Endodermal cell (in vitro differentiated cells): ENCODE data around the gene MLH1. TPM values are rescaled to one million over a fixed set of nuclear protein-coding genes. Genes with fewer than 3 reads are reported as not detected.

ENCODE experiments used
- DNase-seq: peaks from one replicate; pipeline ENCODE4 v3.0.0-alpha.2; 2017
- H3K27ac ChIP-seq: 2 replicates; pipeline ENCODE4 v1.5.1; 2013; ENCODE audit warnings: mild to moderate bottlenecking, low read depth, low read length, moderate library complexity
- H3K27me3 ChIP-seq: 2 replicates; pipeline ENCODE4 v1.6.1; 2013; ENCODE audit warnings: mild to moderate bottlenecking, low read length, moderate library complexity; ENCODE audit not compliant: insufficient read depth, control insufficient read depth, poor library complexity, severe bottlenecking
- H3K36me3 ChIP-seq: 2 replicates; pipeline ENCODE4 v1.7.0; 2013; ENCODE audit warnings: mild to moderate bottlenecking, low read length, moderate library complexity; ENCODE audit not compliant: control insufficient read depth, insufficient read depth
- H3K4me1 ChIP-seq: one replicate; pipeline ENCODE4 v1.7.0; 2013; ENCODE audit warnings: low read length; ENCODE audit not compliant: control insufficient read depth, insufficient read depth
- H3K4me3 ChIP-seq: 2 replicates; pipeline ENCODE4 v1.5.1; 2013; ENCODE audit warnings: mild to moderate bottlenecking, low read length, moderate library complexity
- H3K9ac ChIP-seq: 2 replicates; pipeline ENCODE4 v1.6.1; 2013; ENCODE audit warnings: mild to moderate bottlenecking, low read length, moderate library complexity; ENCODE audit not compliant: poor library complexity, severe bottlenecking; ENCODE audit errors: extremely low read depth
- H3K9me3 ChIP-seq: 2 replicates; pipeline ENCODE4 v1.6.1; 2013; ENCODE audit warnings: mild to moderate bottlenecking, low read length, moderate library complexity; ENCODE audit not compliant: control insufficient read depth
- H3K27ac Mint-ChIP-seq: 2 replicates; pipeline ENCODE4 v1.8.0; 2020; ENCODE audit warnings: mixed read lengths
- H3K27me3 Mint-ChIP-seq: 2 replicates; pipeline ENCODE4 v1.8.0; 2021; ENCODE audit warnings: mild to moderate bottlenecking, mixed read lengths; ENCODE audit not compliant: insufficient read depth
- H3K36me3 Mint-ChIP-seq: 2 replicates; pipeline ENCODE4 v1.8.0; 2020; ENCODE audit warnings: low read depth, mixed read lengths
- H3K4me1 Mint-ChIP-seq: 2 replicates; pipeline ENCODE4 v1.8.0; 2020; ENCODE audit warnings: mixed read lengths
- H3K4me3 Mint-ChIP-seq: 2 replicates; pipeline ENCODE4 v1.8.0; 2020; ENCODE audit warnings: mild to moderate bottlenecking, moderate library complexity, mixed read lengths
- H3K9me3 Mint-ChIP-seq: 2 replicates; pipeline ENCODE4 v1.8.0; 2020; ENCODE audit warnings: mild to moderate bottlenecking, mixed read lengths
- WGBS, 2 experiments: methylation state at CpG; one replicate each; pipeline versions ENCODE4 v1.1.5 to v1.1.7; 2013; ENCODE audit warnings: missing lambda C conversion rate in 2 of 2, mixed read lengths in 1 of 2; ENCODE audit not compliant: insufficient coverage in 1 of 2, insufficient read length in 1 of 2; 5-methylcytosine and 5-hydroxymethylcytosine counted together
- total RNA-seq, 2 donors: library from RNA; stranded (reverse); fragmentation: NEBNext Ultra II Directional in 1 of 2; extraction: Animal tissue kit (Norgen Biotek cat#: 25700) in 1 of 2; gene quantifications; 2 replicates in 1 of 2; 3 replicates in 1 of 2; pipeline ENCODE4 v1.2.1, GENCODE V29; 2021
- TF ChIP-seq, protein P1 (sequence below): fragments of 200-600 bp; sonication (generic); conservative IDR thresholded peaks from 2 replicates; pipeline ENCODE4 v1.5.0; 2021; ENCODE audit warnings: antibody characterized with exemption, mild to moderate bottlenecking

MLH1 gene
- total RNA-seq, 2 donors from 2014 or later: 36.4 to 47.0 TPM

DNA sequence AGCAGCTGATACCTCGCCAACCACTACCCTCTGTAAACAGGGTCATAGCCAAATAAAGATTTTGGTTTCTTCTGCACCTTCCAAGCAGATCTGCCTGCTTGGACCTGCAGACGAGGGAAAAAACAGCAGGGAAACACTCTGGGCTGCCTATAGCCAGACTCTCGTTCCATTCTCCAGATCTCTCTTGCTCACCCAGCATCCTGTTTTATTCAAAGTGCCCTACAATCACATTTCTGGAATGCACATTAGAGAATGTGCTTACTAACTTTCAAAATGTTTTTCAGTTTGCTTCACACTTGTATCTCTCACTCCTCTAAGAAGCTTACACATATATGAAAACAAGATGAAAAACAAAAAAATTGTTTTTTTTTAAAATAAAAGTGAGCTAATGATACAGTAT is 71.4 kb downstream of the MLH1 start:
- Mint-ChIP-seq H3K27ac (peak overlapping the region; percentile 30), H3K4me1 (peaks cover 2% of the 10 kb centered on the region), H3K4me3 (no peak overlapping the region), H3K27me3 (no peaks in the 10 kb centered on the region), H3K9me3 (no peaks in the 10 kb centered on the region), H3K36me3 (peaks cover 33% of the 10 kb centered on the region)
- no peaks in the 10 kb centered on the region for H3K9me3 ChIP-seq
- 95 to 97% methylated on average over 3 of the region's 3 CpGs for WGBS, 2 experiments
- H3K9ac ChIP-seq: no peak overlapping the region
- TF ChIP-seq, protein P1, sequence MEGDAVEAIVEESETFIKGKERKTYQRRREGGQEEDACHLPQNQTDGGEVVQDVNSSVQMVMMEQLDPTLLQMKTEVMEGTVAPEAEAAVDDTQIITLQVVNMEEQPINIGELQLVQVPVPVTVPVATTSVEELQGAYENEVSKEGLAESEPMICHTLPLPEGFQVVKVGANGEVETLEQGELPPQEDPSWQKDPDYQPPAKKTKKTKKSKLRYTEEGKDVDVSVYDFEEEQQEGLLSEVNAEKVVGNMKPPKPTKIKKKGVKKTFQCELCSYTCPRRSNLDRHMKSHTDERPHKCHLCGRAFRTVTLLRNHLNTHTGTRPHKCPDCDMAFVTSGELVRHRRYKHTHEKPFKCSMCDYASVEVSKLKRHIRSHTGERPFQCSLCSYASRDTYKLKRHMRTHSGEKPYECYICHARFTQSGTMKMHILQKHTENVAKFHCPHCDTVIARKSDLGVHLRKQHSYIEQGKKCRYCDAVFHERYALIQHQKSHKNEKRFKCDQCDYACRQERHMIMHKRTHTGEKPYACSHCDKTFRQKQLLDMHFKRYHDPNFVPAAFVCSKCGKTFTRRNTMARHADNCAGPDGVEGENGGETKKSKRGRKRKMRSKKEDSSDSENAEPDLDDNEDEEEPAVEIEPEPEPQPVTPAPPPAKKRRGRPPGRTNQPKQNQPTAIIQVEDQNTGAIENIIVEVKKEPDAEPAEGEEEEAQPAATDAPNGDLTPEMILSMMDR: no peak
- H3K36me3 ChIP-seq: peaks cover 52% of the 10 kb centered on the region
- no peak overlapping the region for H3K4me3 ChIP-seq
- H3K27ac ChIP-seq: no peak overlapping the region
- no peaks in the 10 kb centered on the region for H3K4me1 ChIP-seq
- H3K27me3 ChIP-seq: no peaks in the 10 kb centered on the region
- DNase-seq: no peak

DNA sequence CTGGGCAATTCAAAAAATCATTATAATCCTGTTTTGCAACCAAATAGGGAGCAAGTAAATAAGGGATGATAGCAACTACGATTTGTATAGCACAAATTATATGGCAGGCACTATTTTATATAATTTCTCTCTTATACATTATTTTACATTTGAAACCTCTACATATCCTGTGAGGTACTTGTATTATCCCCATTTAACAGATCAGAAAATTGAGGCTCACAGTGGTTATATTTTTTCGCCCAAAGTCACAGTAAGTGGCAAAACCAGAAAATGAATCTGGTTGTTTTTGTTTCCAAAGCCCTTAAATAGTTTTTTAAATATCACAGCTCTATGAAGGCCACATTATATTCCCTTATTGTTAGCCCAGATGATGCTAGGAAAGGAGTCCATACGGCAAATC is 74.3 kb downstream of the MLH1 start:
- no peak overlapping the region for H3K27ac ChIP-seq
- H3K27me3 ChIP-seq: no peaks in the 10 kb centered on the region
- H3K4me1 ChIP-seq: no peaks in the 10 kb centered on the region
- H3K9me3 ChIP-seq: no peaks in the 10 kb centered on the region
- peaks cover 2% of the 10 kb centered on the region for H3K4me1 Mint-ChIP-seq
- H3K36me3 ChIP-seq: peaks cover 49% of the 10 kb centered on the region
- no peak overlapping the region for H3K9ac ChIP-seq
- H3K4me3 Mint-ChIP-seq: no peak overlapping the region
- H3K27me3 Mint-ChIP-seq: no peaks in the 10 kb centered on the region
- H3K9me3 Mint-ChIP-seq: no peaks in the 10 kb centered on the region
- TF ChIP-seq, protein P1: no peak
- H3K36me3 Mint-ChIP-seq: peaks cover 26% of the 10 kb centered on the region
- DNase-seq: no peak
- no peak overlapping the region for H3K27ac Mint-ChIP-seq
- 94 to 98% methylated on average over 2 to 3 of the region's 3 CpGs for WGBS, 2 experiments
- H3K4me3 ChIP-seq: no peak overlapping the region

DNA sequence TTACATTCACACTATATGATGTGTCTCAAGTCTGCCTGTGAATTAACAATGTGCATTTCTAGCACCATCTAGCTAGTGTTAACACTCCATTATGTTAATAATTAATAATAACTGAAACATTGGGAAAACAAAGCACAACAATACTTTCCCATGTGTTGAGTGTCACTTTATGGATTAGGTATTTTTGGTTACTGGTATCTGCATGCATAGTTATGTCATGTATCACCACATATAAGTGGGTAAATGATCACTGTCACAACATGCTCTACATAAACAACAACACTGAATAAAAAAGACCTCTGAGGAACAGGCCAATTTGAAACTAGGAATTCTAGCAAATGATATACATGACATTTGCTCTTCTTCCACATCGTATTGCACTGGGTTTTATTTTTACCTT is 74.7 kb downstream of the MLH1 start:
- H3K9me3 ChIP-seq: no peaks in the 10 kb centered on the region
- no peaks in the 10 kb centered on the region for H3K27me3 ChIP-seq
- TF ChIP-seq, protein P1: no peak
- no peaks in the 10 kb centered on the region for H3K27me3 Mint-ChIP-seq
- no peak overlapping the region for H3K4me3 Mint-ChIP-seq
- peaks cover 24% of the 10 kb centered on the region for H3K36me3 Mint-ChIP-seq
- no peak overlapping the region for H3K9ac ChIP-seq
- H3K27ac ChIP-seq: no peak overlapping the region
- H3K9me3 Mint-ChIP-seq: no peaks in the 10 kb centered on the region
- peaks cover 49% of the 10 kb centered on the region for H3K36me3 ChIP-seq
- 89 to 97% methylated on average over 1 of the region's 1 CpG for WGBS, 2 experiments
- no peaks in the 10 kb centered on the region for H3K4me1 ChIP-seq
- H3K4me3 ChIP-seq: no peak overlapping the region
- H3K4me1 Mint-ChIP-seq: peaks cover 2% of the 10 kb centered on the region
- no peak for DNase-seq
- H3K27ac Mint-ChIP-seq: no peak overlapping the region
